ENCODE results near the gene BCKDHA.

DNA sequence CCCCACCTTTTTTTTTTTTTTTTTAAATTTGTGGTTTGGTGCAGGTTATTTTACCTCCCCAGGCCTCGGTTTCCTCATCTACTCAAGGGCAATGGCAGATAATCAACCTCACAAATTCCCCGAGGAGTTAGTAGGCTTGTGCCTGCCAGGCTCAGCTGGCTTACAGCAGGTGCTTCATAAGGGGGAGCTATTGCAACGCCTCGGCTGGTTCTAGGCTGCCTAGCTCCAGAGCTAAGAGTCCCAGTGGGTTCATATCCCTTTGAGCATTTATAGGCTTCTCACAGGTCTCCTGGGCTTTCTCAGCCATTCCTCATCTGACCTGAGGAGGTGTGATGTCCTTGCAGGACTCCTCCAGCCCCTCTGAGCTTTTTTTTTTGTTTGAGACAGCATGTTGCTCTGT is 10.6 kb downstream of the BCKDHA start:
- TF ChIP-seq, protein P1, sequence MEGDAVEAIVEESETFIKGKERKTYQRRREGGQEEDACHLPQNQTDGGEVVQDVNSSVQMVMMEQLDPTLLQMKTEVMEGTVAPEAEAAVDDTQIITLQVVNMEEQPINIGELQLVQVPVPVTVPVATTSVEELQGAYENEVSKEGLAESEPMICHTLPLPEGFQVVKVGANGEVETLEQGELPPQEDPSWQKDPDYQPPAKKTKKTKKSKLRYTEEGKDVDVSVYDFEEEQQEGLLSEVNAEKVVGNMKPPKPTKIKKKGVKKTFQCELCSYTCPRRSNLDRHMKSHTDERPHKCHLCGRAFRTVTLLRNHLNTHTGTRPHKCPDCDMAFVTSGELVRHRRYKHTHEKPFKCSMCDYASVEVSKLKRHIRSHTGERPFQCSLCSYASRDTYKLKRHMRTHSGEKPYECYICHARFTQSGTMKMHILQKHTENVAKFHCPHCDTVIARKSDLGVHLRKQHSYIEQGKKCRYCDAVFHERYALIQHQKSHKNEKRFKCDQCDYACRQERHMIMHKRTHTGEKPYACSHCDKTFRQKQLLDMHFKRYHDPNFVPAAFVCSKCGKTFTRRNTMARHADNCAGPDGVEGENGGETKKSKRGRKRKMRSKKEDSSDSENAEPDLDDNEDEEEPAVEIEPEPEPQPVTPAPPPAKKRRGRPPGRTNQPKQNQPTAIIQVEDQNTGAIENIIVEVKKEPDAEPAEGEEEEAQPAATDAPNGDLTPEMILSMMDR (IDR thresholded peaks at IDR 0.05): no peak
- no peak for TF ChIP-seq POLR2A (IDR thresholded peaks at IDR 0.05)

Data from esophagus squamous epithelium (tissue), 4 donors.